Cortex of kidney (tissue), 1 donor: ENCODE data around the gene IFT20.
"Not testable (repeated sequence)": the region's sequence is repeated elsewhere in the genome, so short reads cannot be mapped to it uniquely, and the experiment has no call there.

ENCODE experiments used
- DNase-seq: peaks from one replicate; lab custom pipeline; 2025; lab: John Stamatoyannopoulos, UW

The IFT20 gene

GRCh38 chr17:28306954-28307401 is 28.3 kb downstream of the IFT20 start:
- no peak for DNase-seq

- DNase-seq: no peak
These were observed 36.8 kb downstream of the IFT20 start for GRCh38 chr17:28298449-28298848.

DNA sequence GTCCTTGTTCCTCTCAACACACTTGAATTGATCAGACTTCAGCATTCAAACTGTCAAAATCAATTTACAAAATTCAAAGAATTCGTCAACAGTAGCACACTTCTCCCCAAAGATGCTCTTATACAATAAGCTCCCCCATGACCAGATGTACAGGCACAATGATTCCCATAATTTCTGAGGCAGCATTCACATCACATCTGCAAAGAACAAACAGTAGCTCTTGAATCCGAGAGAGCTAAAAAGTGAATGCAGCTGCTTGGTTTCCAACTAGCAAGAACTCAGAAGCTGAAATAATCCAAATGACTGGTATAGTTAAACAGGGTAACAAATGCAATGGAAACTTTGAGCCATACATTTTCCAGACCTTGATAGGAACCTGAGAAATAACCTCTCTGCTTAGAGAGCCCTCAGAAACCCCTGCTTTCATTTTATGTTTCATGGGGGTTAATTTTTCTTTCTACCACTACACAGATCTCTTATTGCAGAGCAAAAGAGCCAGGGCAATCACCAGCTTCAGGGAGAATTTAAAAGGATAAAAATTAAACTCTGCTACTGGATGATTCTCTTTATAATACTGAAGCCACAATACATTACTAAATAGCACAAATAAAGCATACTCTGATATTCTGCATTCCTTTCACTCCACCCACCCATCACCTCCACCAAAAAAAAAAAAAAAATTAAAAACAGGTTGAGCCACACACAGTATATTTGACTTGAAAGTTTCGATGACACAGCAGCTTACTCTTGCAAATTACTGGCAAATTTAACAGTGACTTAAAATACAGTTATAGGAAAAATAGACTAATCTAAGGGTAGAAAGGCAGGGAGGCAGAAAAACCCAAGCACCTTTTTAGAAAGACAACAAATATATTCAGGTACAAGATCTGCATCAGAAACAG is 39.3 kb downstream of the IFT20 start:
- no peak for DNase-seq

DNA sequence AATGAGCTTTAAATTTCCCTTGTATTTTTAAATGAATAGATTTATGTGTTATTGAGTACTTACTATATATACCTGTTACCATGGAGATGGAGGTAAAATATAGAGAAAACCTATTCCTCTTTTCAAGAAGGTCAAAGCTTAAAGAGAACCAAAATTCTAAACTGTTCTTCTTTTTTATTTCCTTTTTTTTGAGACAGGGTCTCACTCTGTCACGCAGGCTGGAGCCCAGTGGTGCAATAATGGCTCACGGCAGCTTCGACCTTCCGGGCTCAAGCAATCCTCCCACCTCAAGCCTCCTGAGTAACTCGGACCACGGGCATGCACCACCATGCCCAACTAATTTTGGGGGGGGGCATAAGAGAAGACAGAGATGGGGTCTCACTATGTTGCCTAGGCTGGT is 41.3 kb downstream of the IFT20 start:
- no peak for DNase-seq

- DNase-seq: not testable (repeated sequence)
These were observed 42.4 kb downstream of the IFT20 start for GRCh38 chr17:28292878-28293277.

DNA sequence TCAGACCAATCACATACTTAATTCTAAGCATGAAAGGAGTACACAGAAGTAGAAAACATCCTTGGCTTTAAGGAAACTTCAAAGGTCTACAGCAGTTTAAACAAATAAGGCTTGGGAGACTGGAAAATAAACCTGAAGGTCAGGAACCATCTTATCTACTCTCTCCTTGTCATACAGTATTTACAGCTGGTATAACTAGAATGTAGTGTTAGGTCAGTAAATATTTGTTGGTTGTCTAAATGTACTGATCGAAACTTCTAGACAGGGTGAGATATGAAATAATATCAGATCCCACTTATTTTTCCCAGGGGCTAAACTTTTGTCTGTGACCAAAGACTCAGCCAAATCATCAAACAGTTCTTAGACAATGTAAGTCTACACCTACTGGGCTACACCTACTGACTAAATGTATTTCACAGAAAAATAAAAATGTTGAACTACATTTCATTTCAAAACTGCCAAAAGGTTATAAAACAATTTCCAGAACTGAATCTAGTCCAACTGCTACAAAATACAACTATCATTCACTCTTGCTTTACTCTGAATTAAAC is 43.4 kb downstream of the IFT20 start:
- no peak for DNase-seq

DNA sequence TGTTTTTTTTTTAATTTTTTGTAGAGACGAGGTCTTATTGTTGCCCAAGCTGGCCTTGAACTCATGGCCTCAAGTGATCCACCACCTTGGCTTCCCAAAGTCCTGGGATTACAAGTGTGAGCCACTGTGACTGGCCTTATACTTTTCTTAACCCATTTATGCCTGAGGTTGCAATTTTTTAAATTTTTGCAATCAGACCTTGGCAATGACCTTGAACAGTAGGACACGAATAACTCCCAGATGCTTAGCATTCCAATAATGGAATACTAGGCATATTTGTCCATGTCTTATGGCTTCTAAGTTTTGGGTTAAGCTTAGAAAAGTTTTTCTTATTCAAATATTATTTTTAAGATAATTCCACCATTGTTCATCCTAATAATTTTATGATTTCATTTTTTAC is 44.6 kb downstream of the IFT20 start:
- DNase-seq: no peak

DNA sequence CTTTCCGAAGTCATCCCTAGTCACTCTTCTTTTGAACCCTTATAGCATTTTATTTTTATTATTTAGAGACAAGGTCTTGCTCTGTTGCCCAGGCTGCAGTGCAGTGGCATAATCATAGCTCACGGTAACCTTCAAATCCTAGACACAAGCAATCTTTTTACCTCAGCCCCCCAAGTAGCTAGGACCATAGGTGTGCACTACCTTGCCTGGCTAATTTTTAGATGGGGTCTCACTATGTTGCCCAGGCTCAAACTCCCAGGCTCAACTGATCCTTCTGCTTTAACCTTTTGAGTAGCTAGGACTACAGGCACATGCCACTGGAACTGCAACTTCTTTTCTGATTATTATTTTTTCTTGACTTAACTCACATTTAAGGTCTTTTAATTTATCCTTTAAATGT is 49.3 kb downstream of the IFT20 start:
- DNase-seq: no peak

- no peak for DNase-seq
These were observed 52.7 kb downstream of the IFT20 start for GRCh38 chr17:28282596-28282995.

DNA sequence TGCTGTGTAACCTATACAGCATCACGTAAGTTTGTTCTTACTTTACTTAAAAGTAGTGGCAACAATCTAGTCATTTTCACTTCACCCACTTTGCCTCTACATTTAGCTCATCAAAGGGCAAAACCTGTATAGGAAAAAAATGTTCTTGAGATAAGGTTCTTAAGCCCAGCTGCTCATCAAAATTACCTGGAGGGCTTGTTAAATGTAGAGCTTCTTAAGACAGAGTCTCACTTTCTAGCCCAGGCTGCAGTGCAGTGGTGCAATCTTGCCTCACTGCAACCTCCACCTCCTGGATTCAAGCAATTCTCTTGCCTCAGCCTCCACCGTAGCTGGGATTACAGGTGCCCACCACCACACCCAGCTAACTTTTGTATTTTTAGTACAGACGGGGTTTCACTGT is 54.4 kb downstream of the IFT20 start:
- DNase-seq: no peak

- DNase-seq: no peak
These were observed 55.9 kb downstream of the IFT20 start for GRCh38 chr17:28279411-28279810.
